WTC11 (cell line): ENCODE data around the gene KCNIP3. TPM values are rescaled to one million over a fixed set of nuclear protein-coding genes. Genes with fewer than 3 reads are reported as not detected.
A peak's percentile ranks its signal among the peaks of the same experiment; 100 is the strongest.
"Not testable (repeated sequence)": the region's sequence is repeated elsewhere in the genome, so short reads cannot be mapped to it uniquely, and the experiment has no call there.

Source experiments
- ATAC-seq: fragments of 200-7000 bp; cut with Tn5 transposase; 2 replicates; pipeline ENCODE4 v1.10.0; 2021; ENCODE audit warnings: mild to moderate bottlenecking, moderate library complexity
- CTCF ChIA-PET: fragments of 300-600 bp; sonication (Branson Sonifier 250); formaldehyde crosslinking; loops from one replicate; lab custom pipeline; 2021; ENCODE audit warnings: antibody characterized with exemption; lab: Charles Lee
- POLR2A ChIA-PET: fragments of 350-600 bp; sonication (Branson Sonifier 250); formaldehyde crosslinking; loops from one replicate; lab custom pipeline; 2021; ENCODE audit warnings: antibody characterized with exemption; lab: Charles Lee
- DNase-seq: peaks from one replicate; pipeline ENCODE4 v3.0.0; 2021; ENCODE audit warnings: low spot score
- H3K27ac Mint-ChIP-seq: 2 replicates; pipeline ENCODE4 v1.8.0; 2021; ENCODE audit warnings: mixed read lengths
- H3K27me3 Mint-ChIP-seq: 2 replicates; pipeline ENCODE4 v1.8.0; 2021; ENCODE audit warnings: low read depth, mild to moderate bottlenecking, moderate library complexity, mixed read lengths
- H3K36me3 Mint-ChIP-seq: 2 replicates; pipeline ENCODE4 v1.8.0; 2021; ENCODE audit warnings: mixed read lengths
- H3K4me1 Mint-ChIP-seq: 2 replicates; pipeline ENCODE4 v1.8.0; 2022; ENCODE audit warnings: mixed read lengths
- H3K4me3 Mint-ChIP-seq: 2 replicates; pipeline ENCODE4 v1.8.0; 2021; ENCODE audit warnings: mild to moderate bottlenecking, moderate library complexity, mixed read lengths
- H3K9me3 Mint-ChIP-seq: 2 replicates; pipeline ENCODE4 v1.8.0; 2021; ENCODE audit warnings: mixed read lengths
- IRF2 ChIP-seq: sonication (generic); formaldehyde crosslinking; IDR thresholded peaks from 2 replicates; pipeline ENCODE4 v1.8.0; 2022; ENCODE audit warnings: low read depth, missing genetic modification reagents, borderline replicate concordance
- KAT7 ChIP-seq: sonication (generic); formaldehyde crosslinking; IDR thresholded peaks from 2 replicates; pipeline ENCODE4 v1.8.1; 2023; ENCODE audit warnings: missing genetic modification reagents, mild to moderate bottlenecking, borderline replicate concordance
- MXD4 ChIP-seq: fragments of 250-450 bp; sonication (Bioruptor Pico); IDR thresholded peaks from 2 replicates; pipeline ENCODE4 v1.8.0; 2021; ENCODE audit warnings: mild to moderate bottlenecking, moderate library complexity, borderline replicate concordance
- NFYB ChIP-seq: sonication (generic); formaldehyde crosslinking; conservative IDR thresholded peaks from 2 replicates; pipeline ENCODE4 v1.8.0; 2022; ENCODE audit warnings: low read depth, missing genetic modification reagents
- PRDM15 ChIP-seq: sonication (generic); formaldehyde crosslinking; IDR thresholded peaks from 2 replicates; pipeline ENCODE4 v1.8.0; 2022; ENCODE audit warnings: missing genetic modification reagents
- PREB ChIP-seq: sonication (generic); formaldehyde crosslinking; IDR thresholded peaks from 2 replicates; pipeline ENCODE4 v1.8.1; 2022; ENCODE audit warnings: mild to moderate bottlenecking, missing genetic modification reagents, moderate library complexity, borderline replicate concordance
- SP1 ChIP-seq: sonication (generic); formaldehyde crosslinking; conservative IDR thresholded peaks from 2 replicates; pipeline ENCODE4 v1.8.1; 2022; ENCODE audit warnings: missing genetic modification reagents
- TCF7 ChIP-seq: sonication (generic); formaldehyde crosslinking; IDR thresholded peaks from 2 replicates; pipeline ENCODE4 v1.8.0; 2022; ENCODE audit warnings: mild to moderate bottlenecking, low read depth, missing genetic modification reagents, moderate library complexity
- ZBTB43 ChIP-seq: sonication (generic); formaldehyde crosslinking; IDR thresholded peaks from 2 replicates; pipeline ENCODE4 v1.8.1; 2023; ENCODE audit warnings: mild to moderate bottlenecking, missing genetic modification reagents
- total RNA-seq: library from RNA; stranded (reverse); gene quantifications from 3 replicates; pipeline ENCODE4 v1.2.3, GENCODE V29; 2021
- TF ChIP-seq, protein P1 (sequence below): sonication (generic); formaldehyde crosslinking; IDR thresholded peaks from 2 replicates; pipeline ENCODE4 v1.8.1; 2022; ENCODE audit warnings: mild to moderate bottlenecking, moderate library complexity, missing genetic modification reagents
- TF ChIP-seq, protein P2 (sequence below): sonication (generic); formaldehyde crosslinking; IDR thresholded peaks from 2 replicates; pipeline ENCODE4 v1.8.0; 2022; ENCODE audit warnings: mild to moderate bottlenecking, missing genetic modification reagents
- TF ChIP-seq, protein P3 (sequence below): sonication (generic); formaldehyde crosslinking; IDR thresholded peaks from 2 replicates; pipeline ENCODE4 v1.8.1; 2023; ENCODE audit warnings: mild to moderate bottlenecking, moderate library complexity, missing genetic modification reagents
- TF ChIP-seq, protein P4 (sequence below): sonication (generic); formaldehyde crosslinking; IDR thresholded peaks from 2 replicates; pipeline ENCODE4 v1.8.1; 2022; ENCODE audit warnings: low read depth, mild to moderate bottlenecking, moderate library complexity, missing genetic modification reagents, borderline replicate concordance

The KCNIP3 gene
- total RNA-seq, 1 experiment from 2014 or later, result 2.1 TPM

DNA sequence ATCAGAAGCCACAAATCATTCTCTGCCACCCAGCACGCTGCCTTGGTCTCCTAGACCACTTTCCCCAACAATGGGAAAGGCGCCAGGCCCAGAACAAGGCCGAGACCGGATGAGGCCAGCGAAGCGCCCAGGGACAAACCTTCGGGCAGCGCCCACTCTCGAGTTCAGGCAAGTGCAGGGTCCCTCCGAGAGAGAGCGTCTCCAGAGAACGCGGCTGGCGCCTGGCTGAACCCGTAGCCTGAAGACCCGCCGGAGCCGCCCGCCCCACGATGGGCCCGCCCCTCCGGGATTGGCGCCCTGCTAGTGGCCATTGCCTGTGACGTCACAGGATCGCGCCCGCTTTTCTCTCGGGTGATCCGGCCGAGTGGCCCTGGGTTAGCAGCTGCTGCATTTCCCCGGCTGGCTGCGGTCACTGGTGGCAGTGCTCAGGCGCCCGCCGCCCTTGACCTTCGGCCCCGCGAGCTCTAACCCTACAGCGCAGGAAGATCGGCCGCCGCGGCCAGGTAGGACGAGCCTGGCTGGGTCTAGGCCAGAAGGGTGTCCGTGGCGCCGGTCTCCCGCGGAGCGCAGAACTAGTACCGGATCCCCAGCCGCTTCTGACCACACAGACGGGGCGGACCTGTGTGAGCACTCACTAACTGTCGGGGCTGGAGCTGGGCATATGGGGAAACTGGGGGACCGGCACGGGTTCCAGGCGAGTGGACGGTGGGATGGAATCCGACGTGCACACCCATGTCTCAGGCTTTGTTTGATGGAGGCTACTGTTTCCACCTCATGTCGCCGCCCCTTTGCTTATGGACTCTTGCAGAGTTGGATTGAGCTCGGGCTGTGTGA lies 105.4 kb downstream of the KCNIP3 start, which contains the start of gene FAHD2A (continued):
- no peak for TF ChIP-seq ZBTB43
- TF ChIP-seq, protein P1, sequence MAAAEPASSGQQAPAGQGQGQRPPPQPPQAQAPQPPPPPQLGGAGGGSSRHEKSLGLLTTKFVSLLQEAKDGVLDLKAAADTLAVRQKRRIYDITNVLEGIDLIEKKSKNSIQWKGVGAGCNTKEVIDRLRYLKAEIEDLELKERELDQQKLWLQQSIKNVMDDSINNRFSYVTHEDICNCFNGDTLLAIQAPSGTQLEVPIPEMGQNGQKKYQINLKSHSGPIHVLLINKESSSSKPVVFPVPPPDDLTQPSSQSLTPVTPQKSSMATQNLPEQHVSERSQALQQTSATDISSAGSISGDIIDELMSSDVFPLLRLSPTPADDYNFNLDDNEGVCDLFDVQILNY (CRISPR knock-in tag), result 0 out of 2 replicates have a peak, but pooled peaks have one; percentile 60
- no peak for TF ChIP-seq MXD4 (CRISPR knock-in tag)
- no peak for TF ChIP-seq KAT7 (CRISPR knock-in tag)
- TF ChIP-seq TCF7, result no peak
- TF ChIP-seq, protein P2, sequence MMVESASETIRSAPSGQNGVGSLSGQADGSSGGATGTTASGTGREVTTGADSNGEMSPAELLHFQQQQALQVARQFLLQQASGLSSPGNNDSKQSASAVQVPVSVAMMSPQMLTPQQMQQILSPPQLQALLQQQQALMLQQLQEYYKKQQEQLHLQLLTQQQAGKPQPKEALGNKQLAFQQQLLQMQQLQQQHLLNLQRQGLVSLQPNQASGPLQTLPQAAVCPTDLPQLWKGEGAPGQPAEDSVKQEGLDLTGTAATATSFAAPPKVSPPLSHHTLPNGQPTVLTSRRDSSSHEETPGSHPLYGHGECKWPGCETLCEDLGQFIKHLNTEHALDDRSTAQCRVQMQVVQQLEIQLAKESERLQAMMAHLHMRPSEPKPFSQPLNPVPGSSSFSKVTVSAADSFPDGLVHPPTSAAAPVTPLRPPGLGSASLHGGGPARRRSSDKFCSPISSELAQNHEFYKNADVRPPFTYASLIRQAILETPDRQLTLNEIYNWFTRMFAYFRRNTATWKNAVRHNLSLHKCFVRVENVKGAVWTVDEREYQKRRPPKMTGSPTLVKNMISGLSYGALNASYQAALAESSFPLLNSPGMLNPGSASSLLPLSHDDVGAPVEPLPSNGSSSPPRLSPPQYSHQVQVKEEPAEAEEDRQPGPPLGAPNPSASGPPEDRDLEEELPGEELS (CRISPR knock-in tag), result peak; percentile 33; the same call in 1 of the 2 replicates
- TF ChIP-seq NFYB, result peak; percentile 40; the same call in 1 of the 2 replicates
- TF ChIP-seq, protein P3, sequence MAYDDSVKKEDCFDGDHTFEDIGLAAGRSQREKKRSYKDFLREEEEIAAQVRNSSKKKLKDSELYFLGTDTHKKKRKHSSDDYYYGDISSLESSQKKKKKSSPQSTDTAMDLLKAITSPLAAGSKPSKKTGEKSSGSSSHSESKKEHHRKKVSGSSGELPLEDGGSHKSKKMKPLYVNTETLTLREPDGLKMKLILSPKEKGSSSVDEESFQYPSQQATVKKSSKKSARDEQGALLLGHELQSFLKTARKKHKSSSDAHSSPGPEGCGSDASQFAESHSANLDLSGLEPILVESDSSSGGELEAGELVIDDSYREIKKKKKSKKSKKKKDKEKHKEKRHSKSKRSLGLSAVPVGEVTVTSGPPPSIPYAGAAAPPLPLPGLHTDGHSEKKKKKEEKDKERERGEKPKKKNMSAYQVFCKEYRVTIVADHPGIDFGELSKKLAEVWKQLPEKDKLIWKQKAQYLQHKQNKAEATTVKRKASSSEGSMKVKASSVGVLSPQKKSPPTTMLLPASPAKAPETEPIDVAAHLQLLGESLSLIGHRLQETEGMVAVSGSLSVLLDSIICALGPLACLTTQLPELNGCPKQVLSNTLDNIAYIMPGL (CRISPR knock-in tag), result peak; percentile 63
- TF ChIP-seq PRDM15 (CRISPR knock-in tag), result no peak
- no peak for TF ChIP-seq IRF2 (CRISPR knock-in tag)
- TF ChIP-seq, protein P4, sequence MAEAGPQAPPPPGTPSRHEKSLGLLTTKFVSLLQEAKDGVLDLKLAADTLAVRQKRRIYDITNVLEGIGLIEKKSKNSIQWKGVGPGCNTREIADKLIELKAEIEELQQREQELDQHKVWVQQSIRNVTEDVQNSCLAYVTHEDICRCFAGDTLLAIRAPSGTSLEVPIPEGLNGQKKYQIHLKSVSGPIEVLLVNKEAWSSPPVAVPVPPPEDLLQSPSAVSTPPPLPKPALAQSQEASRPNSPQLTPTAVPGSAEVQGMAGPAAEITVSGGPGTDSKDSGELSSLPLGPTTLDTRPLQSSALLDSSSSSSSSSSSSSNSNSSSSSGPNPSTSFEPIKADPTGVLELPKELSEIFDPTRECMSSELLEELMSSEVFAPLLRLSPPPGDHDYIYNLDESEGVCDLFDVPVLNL (CRISPR knock-in tag), result no peak
- TF ChIP-seq PREB (CRISPR knock-in tag), result 0 out of 2 replicates have a peak, but pooled peaks have one; percentile 32
- peak; percentile 75 for TF ChIP-seq SP1

GRCh38 chr2:95403204-95403721 lies 106.1 kb downstream of the KCNIP3 start:
- peaks cover 13% of the 10 kb centered on the region for H3K4me1 Mint-ChIP-seq
- H3K36me3 Mint-ChIP-seq, POLR2A ChIA-PET, DNase-seq, H3K9me3 Mint-ChIP-seq: not testable (repeated sequence)
- peak; percentile 12 for ATAC-seq
- H3K27me3 Mint-ChIP-seq, result peaks cover 19% of the 10 kb centered on the region
- peak overlapping the region; percentile 98 for H3K4me3 Mint-ChIP-seq
- CTCF ChIA-PET, result interaction anchor here (0.8 to 4.5 kb wide), 6 partner anchors 10 to 589 kb away, joined by 3 to 58 read pairs (median 6); partner anchors contain the start of genes ANKRD36C and PROM2
- H3K27ac Mint-ChIP-seq, result peak overlapping the region; percentile 96; the same call in 1 of the 2 replicates

DNA sequence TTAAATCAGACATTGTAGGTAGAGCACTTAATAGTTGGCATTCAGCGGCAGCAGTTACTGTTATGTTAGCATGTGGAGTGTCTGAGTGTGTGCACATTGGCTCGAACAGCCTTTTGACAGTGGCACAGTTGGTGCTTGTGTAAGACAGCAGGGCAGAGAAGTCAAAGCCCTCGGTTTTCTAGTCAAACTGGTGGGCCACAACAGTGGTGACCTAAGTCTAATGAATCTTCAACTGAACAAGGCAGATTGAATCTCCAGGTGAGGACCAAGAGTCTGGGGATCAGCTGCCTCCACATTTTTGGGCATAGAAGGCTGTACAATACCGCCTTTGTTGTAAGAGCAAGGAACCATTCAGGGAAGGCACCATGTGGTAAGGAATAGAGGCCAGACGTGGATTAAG lies 106.7 kb downstream of the KCNIP3 start:
- H3K27me3 Mint-ChIP-seq, result peaks cover 19% of the 10 kb centered on the region
- ATAC-seq, DNase-seq, H3K9me3 Mint-ChIP-seq, POLR2A ChIA-PET: not testable (repeated sequence)
- H3K4me1 Mint-ChIP-seq, result peaks cover 13% of the 10 kb centered on the region
- H3K4me3 Mint-ChIP-seq, result peak overlapping the region; percentile 98
- peak overlapping the region; percentile 53; the same call in 1 of the 2 replicates for H3K27ac Mint-ChIP-seq
- CTCF ChIA-PET, result interaction anchor here (1.1 to 4.5 kb wide), 4 partner anchors 15 to 588 kb away, joined by 3 to 58 read pairs (median 6); partner anchors contain the start of genes ANKRD36C and PROM2
- H3K36me3 Mint-ChIP-seq, result peaks cover 11% of the 10 kb centered on the region
